ENCODE data around the gene CDH23. TPM values are rescaled to one million over a fixed set of nuclear protein-coding genes. Genes with fewer than 3 reads are reported as not detected.

CDH23 gene
- total RNA-seq, 1 donor from 2014 or later: not detected

- FAIRE-seq (no peak), DNase-seq (ENCODE audit: low read depth) (no peak)
- H3K27me3 ChIP-seq (ENCODE audit: control insufficient read depth, insufficient read depth, low read length): peaks cover 1% of the 10 kb centered on the region
- no peaks in the 10 kb centered on the region for H3K36me3 ChIP-seq (ENCODE audit: control insufficient read depth, insufficient read depth, low read length)
- TF ChIP-seq CTCF (IDR thresholded peaks at IDR 0.05; ENCODE audit: insufficient read depth, low read length, severe bottlenecking): no peak
- no peak overlapping the region for H3K4me3 ChIP-seq (ENCODE audit: low read depth, low read length)
Observed at GRCh38 chr10:71635867-71636266, 239.1 kb downstream of the CDH23 start.

- H3K4me3 ChIP-seq (ENCODE audit: low read depth, low read length): no peak overlapping the region
- no peak for TF ChIP-seq CTCF (IDR thresholded peaks at IDR 0.05; ENCODE audit: insufficient read depth, low read length, severe bottlenecking)
- peaks cover 1% of the 10 kb centered on the region for H3K27me3 ChIP-seq (ENCODE audit: control insufficient read depth, insufficient read depth, low read length)
- FAIRE-seq: no peak
- no peaks in the 10 kb centered on the region for H3K36me3 ChIP-seq (ENCODE audit: control insufficient read depth, insufficient read depth, low read length)
- DNase-seq (ENCODE audit: low read depth): no peak
Observed at GRCh38 chr10:71636588-71636987, 239.9 kb downstream of the CDH23 start.

- DNase-seq (ENCODE audit: low read depth): no peak
- FAIRE-seq: no peak
- Histone ChIP-seq H3K36me3 (ENCODE audit: control insufficient read depth, insufficient read depth, low read length) (no peaks in the 10 kb centered on the region), H3K4me3 (ENCODE audit: low read depth, low read length) (no peak overlapping the region), H3K27me3 (ENCODE audit: control insufficient read depth, insufficient read depth, low read length) (peaks cover 1% of the 10 kb centered on the region)
- no peak for TF ChIP-seq CTCF (IDR thresholded peaks at IDR 0.05; ENCODE audit: insufficient read depth, low read length, severe bottlenecking)
Observed at GRCh38 chr10:71637305-71637704, 240.6 kb downstream of the CDH23 start.

GRCh38 chr10:71638064-71638821 is 241.5 kb downstream of the CDH23 start:
- H3K4me3 ChIP-seq (ENCODE audit: low read depth, low read length): no peak overlapping the region
- DNase-seq (ENCODE audit: low read depth): no peak
- H3K36me3 ChIP-seq (ENCODE audit: control insufficient read depth, insufficient read depth, low read length): no peaks in the 10 kb centered on the region
- no peak for FAIRE-seq
- TF ChIP-seq CTCF (IDR thresholded peaks at IDR 0.05; ENCODE audit: insufficient read depth, low read length, severe bottlenecking): no peak
- no peaks in the 10 kb centered on the region for H3K27me3 ChIP-seq (ENCODE audit: control insufficient read depth, insufficient read depth, low read length)

GRCh38 chr10:71638822-71639719 is 242.4 kb downstream of the CDH23 start:
- H3K27me3 ChIP-seq (ENCODE audit: control insufficient read depth, insufficient read depth, low read length): no peaks in the 10 kb centered on the region
- DNase-seq (ENCODE audit: low read depth) (no peak), FAIRE-seq (no peak)
- no peak overlapping the region for H3K4me3 ChIP-seq (ENCODE audit: low read depth, low read length)
- no peaks in the 10 kb centered on the region for H3K36me3 ChIP-seq (ENCODE audit: control insufficient read depth, insufficient read depth, low read length)
- TF ChIP-seq CTCF (IDR thresholded peaks at IDR 0.05; ENCODE audit: insufficient read depth, low read length, severe bottlenecking): no peak
